ENCODE data around the gene SLC25A11. TPM values are rescaled to one million over a fixed set of nuclear protein-coding genes. Genes with fewer than 3 reads are reported as not detected.

The SLC25A11 gene
- total RNA-seq, 1 donor from 2014 or later = 72.2 TPM

DNA sequence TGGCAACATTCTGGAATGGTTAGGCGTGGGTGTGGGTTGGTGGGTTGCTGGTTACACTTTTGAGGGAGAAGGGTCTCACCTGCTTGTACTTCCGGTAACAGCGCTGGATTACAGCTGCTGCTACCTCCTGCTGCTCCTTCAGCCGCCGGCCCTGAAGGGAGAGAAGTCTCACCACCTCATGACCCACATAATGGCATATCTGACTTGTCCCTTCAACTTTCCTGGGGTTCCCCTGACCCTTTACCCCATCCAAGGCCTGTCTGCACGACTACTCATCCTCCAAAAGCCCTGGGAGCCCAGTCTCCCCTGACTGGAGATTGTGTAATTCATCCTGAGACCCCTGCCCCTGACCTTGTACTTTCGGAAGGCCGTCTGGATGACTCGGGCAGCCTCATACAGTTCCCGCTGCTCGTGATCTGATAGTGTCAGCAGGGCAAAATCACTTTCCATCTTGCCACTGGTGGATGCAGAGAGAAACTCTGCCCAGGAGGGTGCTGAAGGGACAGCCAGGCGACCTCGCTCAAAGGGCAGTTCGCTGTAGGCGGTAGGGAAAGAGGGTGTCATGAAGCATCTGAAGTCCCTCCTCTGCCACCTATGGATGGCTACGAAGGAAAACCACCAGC lies 29.8 kb upstream of the SLC25A11 start:
- TF ChIP-seq, protein P1, sequence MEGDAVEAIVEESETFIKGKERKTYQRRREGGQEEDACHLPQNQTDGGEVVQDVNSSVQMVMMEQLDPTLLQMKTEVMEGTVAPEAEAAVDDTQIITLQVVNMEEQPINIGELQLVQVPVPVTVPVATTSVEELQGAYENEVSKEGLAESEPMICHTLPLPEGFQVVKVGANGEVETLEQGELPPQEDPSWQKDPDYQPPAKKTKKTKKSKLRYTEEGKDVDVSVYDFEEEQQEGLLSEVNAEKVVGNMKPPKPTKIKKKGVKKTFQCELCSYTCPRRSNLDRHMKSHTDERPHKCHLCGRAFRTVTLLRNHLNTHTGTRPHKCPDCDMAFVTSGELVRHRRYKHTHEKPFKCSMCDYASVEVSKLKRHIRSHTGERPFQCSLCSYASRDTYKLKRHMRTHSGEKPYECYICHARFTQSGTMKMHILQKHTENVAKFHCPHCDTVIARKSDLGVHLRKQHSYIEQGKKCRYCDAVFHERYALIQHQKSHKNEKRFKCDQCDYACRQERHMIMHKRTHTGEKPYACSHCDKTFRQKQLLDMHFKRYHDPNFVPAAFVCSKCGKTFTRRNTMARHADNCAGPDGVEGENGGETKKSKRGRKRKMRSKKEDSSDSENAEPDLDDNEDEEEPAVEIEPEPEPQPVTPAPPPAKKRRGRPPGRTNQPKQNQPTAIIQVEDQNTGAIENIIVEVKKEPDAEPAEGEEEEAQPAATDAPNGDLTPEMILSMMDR (IDR thresholded peaks at IDR 0.05; ENCODE audit: partially characterized antibody, unreplicated experiment) = no peak
- Mint-ChIP-seq H3K27ac (ENCODE audit: unreplicated experiment) (no peak overlapping the region), H3K27me3 (ENCODE audit: unreplicated experiment) (peaks cover 28% of the 10 kb centered on the region), H3K36me3 (ENCODE audit: unreplicated experiment) (no peaks in the 10 kb centered on the region), H3K4me3 (ENCODE audit: unreplicated experiment) (no peak overlapping the region), H3K9me3 (ENCODE audit: unreplicated experiment) (peaks cover 7% of the 10 kb centered on the region), H3K4me1 (ENCODE audit: low read depth, unreplicated experiment) (peaks cover 22% of the 10 kb centered on the region)
- no peak for DNase-seq

DNA sequence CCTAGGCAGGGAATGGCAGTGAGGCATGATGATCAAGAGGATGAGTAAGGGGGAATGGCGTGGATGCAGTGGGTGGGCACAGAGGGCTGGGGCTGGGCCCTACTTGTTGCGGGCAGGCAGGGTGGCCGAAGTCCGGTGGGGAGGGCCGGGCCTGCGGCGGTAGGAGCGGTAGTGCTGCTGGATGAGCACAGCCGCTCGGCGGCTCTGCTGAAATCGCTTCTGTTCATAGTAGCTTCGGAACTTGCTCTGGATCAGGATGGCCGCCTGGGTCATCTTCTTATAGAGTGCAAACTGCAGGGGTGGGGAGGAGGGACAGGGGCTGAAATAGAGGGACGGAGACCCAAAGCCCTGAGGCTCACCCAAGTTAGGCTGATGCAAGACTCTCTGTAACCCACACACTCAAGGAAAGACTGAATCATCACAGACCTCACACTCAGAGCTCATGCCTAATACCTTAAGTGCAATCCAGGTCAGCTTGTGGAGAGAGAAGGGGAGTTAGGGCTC lies 29.3 kb upstream of the SLC25A11 start:
- Mint-ChIP-seq H3K27me3 (ENCODE audit: unreplicated experiment) (peaks cover 24% of the 10 kb centered on the region), H3K9me3 (ENCODE audit: unreplicated experiment) (peaks cover 7% of the 10 kb centered on the region), H3K4me3 (ENCODE audit: unreplicated experiment) (no peak overlapping the region), H3K36me3 (ENCODE audit: unreplicated experiment) (no peaks in the 10 kb centered on the region), H3K4me1 (ENCODE audit: low read depth, unreplicated experiment) (peaks cover 22% of the 10 kb centered on the region), H3K27ac (ENCODE audit: unreplicated experiment) (no peak overlapping the region)
- DNase-seq = no peak
- TF ChIP-seq, protein P1 (IDR thresholded peaks at IDR 0.05; ENCODE audit: partially characterized antibody, unreplicated experiment) = no peak

DNA sequence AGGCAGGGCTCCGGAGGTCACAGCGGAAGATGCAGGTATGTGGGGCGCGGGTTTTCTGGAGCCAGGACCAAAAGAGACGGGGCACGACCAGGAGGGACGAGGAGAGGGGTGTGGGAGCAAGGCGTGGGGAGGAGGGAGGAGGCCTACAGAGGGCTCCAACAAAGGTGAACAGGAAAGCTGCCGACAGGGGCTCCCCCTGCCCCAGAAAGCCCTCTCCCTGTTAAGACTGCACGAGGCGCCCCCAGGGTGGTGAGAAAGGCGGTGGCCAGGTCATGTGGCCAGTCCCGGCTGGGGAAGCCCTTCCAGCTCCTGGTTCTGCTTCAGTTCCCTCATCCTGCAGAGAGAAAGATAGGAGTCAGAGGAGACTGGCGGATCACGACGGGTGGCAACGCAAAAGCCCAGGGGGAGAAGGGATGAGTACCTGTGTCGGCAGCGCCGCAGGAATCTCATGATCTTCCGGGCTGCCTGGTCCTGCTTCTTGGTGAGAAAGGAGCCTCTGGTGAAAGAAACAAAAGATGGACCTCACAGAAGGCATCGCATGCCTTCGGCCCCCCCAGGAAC lies 28.7 kb upstream of the SLC25A11 start:
- H3K27me3 Mint-ChIP-seq (ENCODE audit: unreplicated experiment) = peaks cover 21% of the 10 kb centered on the region
- H3K9me3 Mint-ChIP-seq (ENCODE audit: unreplicated experiment) = peaks cover 5% of the 10 kb centered on the region
- H3K4me1 Mint-ChIP-seq (ENCODE audit: low read depth, unreplicated experiment) = peaks cover 20% of the 10 kb centered on the region
- no peak overlapping the region for H3K4me3 Mint-ChIP-seq (ENCODE audit: unreplicated experiment)
- TF ChIP-seq, protein P1 (IDR thresholded peaks at IDR 0.05; ENCODE audit: partially characterized antibody, unreplicated experiment) = no peak
- H3K36me3 Mint-ChIP-seq (ENCODE audit: unreplicated experiment) = no peaks in the 10 kb centered on the region
- peak; percentile 64 for DNase-seq
- H3K27ac Mint-ChIP-seq (ENCODE audit: unreplicated experiment) = no peak overlapping the region

DNA sequence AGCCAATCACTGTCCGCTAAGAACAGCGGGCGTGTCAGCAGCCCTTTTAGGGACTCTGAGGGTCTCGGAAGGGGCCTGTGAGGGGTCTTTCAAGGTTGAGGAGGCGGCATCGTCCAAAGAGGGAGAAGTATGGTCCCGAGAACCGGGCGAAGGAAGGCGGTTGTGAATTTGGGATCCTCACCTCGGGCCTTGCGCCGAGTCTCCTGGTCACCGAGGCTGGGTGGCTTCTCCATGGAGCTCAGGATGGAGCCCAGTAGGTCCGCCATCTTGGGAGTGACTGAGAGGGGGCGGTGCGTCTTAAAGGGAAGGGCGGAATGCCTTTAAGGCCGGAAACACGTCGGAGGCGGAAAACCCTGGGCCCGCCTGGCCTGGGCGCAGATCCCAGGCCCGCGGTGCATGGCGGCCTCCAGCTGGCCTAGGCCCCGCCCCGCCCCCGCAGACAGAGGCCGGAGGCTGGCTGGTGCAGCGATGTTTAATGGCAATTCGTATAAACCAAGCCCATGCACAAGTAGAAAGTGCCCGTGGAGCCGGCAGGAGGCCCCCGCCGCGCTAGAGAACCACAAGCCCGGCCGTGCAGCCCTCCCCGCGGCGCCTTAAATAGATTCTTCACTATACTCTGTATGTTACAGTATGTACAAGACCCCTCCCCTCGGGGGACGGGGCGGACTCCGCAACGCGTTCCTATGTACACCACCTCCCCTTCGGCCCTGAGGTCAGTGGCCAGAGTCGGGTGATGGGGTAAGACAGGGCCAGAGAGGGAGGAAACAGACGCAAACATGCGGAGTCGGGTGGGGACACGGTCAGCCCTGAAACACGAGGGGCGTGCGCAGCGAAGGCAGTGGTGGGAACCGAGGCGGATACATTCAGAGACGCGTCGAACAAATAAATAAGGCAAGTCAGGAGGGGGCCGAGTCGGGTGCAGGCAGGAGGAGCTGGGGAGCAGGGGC lies 28.0 kb upstream of the SLC25A11 start, which contains the start of gene SPAG7:
Gene SPAG7, minus strand, starts transcription at position 279 of the 947 bp plus-strand sequence. Its CDS starts 13 bp downstream, at position 266.
- H3K36me3 Mint-ChIP-seq (ENCODE audit: unreplicated experiment) = no peaks in the 10 kb centered on the region
- H3K27ac Mint-ChIP-seq (ENCODE audit: unreplicated experiment) = no peak within 1 kb of the TSS
- peaks cover 20% of the 10 kb centered on the region for H3K4me1 Mint-ChIP-seq (ENCODE audit: low read depth, unreplicated experiment)
- TF ChIP-seq, protein P1 (IDR thresholded peaks at IDR 0.05; ENCODE audit: partially characterized antibody, unreplicated experiment) = no peak
- peaks cover 21% of the 10 kb centered on the region for H3K27me3 Mint-ChIP-seq (ENCODE audit: unreplicated experiment)
- peak; percentile 94 for DNase-seq
- H3K4me3 Mint-ChIP-seq (ENCODE audit: unreplicated experiment) = no peak within 1 kb of the TSS
- peaks cover 5% of the 10 kb centered on the region for H3K9me3 Mint-ChIP-seq (ENCODE audit: unreplicated experiment)
